OCI-LY3 (cell line): ENCODE measurements around the gene PREP.

Experiments
- H2AFZ ChIP-seq: fragments of 200-600, 300-600 bp; shearing (Covaris generic); 2 replicates; pipeline ENCODE4 v1.6.0; 2014; ENCODE audit warnings: antibody characterized with exemption, low read depth, low read length
- H3K27ac ChIP-seq: fragments of 200-600, 300-600 bp; sonication (generic); 2 replicates; pipeline ENCODE4 v1.5.1; 2014; ENCODE audit warnings: mild to moderate bottlenecking, low read length, moderate library complexity, mixed read lengths
- H3K27me3 ChIP-seq: fragments of 200-600, 300-600 bp; sonication (generic); 2 replicates; pipeline ENCODE4 v1.6.1; 2014; ENCODE audit warnings: low read depth, low read length, mixed read lengths
- H3K36me3 ChIP-seq: fragments of 200-600, 300-600 bp; sonication (generic); replicated peaks from 2 replicates; pipeline ENCODE3; 2014; ENCODE audit warnings: low read depth, low read length, mixed read lengths
- H3K4me1 ChIP-seq: fragments of 300-600, 200-600 bp; sonication (generic); 2 replicates; pipeline ENCODE4 v1.6.1; 2014; ENCODE audit warnings: low read length, mixed read lengths
- H3K4me2 ChIP-seq: fragments of 200-600, 300-600 bp; sonication (generic); 2 replicates; pipeline ENCODE4 v1.6.1; 2014; ENCODE audit warnings: low read length, mixed read lengths
- H3K4me3 ChIP-seq: fragments of 300-600, 200-600 bp; sonication (generic); 2 replicates; pipeline ENCODE4 v1.5.1; 2014; ENCODE audit warnings: antibody characterized with exemption, mild to moderate bottlenecking, low read length, moderate library complexity
- H3K79me2 ChIP-seq: fragments of 300-600, 200-600 bp; shearing (Covaris generic); 2 replicates; pipeline ENCODE4 v1.6.1; 2014; ENCODE audit warnings: mild to moderate bottlenecking, low read length, mixed read lengths
- H3K9ac ChIP-seq: fragments of 300-600, 200-600 bp; shearing (Covaris generic); 2 replicates; pipeline ENCODE4 v1.6.0; 2014; ENCODE audit warnings: mild to moderate bottlenecking, low read length, moderate library complexity
- H3K9me3 ChIP-seq: fragments of 200-600, 300-600 bp; shearing (Covaris generic); 2 replicates; pipeline ENCODE4 v1.6.1; 2014; ENCODE audit warnings: low read length, mixed read lengths; ENCODE audit not compliant: insufficient read depth
- H4K20me1 ChIP-seq: fragments of 200-600, 300-600 bp; sonication (generic); 2 replicates; pipeline ENCODE4 v1.6.1; 2016; ENCODE audit warnings: low read length, mixed read lengths; ENCODE audit not compliant: insufficient read depth
- CTCF ChIP-seq: fragments of 200-600, 300-600 bp; sonication (generic); IDR thresholded peaks from 2 replicates; pipeline ENCODE4 v1.5.1; 2014; ENCODE audit warnings: antibody characterized with exemption, low read length, low read depth
- EZH2phosphoT487 ChIP-seq: fragments of 200-600 bp; shearing (Covaris generic); IDR thresholded peaks from 2 replicates; pipeline ENCODE4 v1.6.1; 2018; ENCODE audit warnings: antibody characterized with exemption, mixed run types, low read depth

The PREP gene

DNA sequence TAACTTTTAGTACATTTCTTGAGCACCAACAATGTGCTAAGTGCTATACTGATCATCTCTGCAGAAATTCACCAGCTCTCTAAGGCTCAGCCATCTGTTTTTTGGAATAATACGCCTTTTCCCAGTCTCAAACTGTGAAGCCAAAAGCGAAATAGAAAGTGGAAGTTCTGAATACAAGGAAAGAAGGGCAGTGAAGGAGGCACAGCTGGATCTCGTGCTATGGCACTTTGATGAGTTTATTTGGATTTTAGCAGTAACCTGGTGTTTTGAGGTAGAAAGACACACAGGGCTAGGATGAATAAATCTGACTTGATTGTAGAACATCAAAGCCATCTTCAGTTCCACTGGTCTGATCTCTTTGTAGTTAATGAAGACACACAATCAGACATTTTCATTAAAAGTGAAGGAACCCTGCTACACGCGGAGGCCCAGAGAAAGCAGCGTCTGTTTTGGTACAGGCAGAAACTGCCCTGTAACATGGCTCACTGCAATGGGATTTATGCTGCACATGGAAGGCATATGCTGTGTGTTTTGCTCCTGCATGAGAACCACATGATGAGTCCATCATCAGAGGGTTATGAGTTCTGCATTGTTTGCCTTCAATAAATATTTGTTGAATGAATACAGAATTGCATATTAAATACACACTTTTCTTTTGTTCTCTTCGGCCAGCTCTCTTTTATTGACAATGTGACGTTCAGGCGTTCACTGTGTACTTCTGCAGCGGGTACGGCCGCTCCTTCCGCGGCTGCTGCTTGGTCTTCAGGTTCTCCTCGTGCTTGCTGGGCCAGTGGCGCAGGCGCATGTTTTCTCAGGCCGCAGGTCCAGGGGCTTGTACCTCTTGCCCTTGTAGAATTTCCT lies 100.9 kb downstream of the PREP start:
- Histone ChIP-seq H4K20me1 (no peaks in the 10 kb centered on the region), H3K27ac (no peak overlapping the region), H3K9ac (no peak overlapping the region), H2AFZ (no peak overlapping the region), H3K9me3 (no peaks in the 10 kb centered on the region), H3K4me1 (no peaks in the 10 kb centered on the region), H3K79me2 (no peaks in the 10 kb centered on the region), H3K4me2 (no peak overlapping the region), H3K27me3 (no peaks in the 10 kb centered on the region), H3K4me3 (no peak overlapping the region), H3K36me3 (no peaks in the 10 kb centered on the region)
- no peak for TF ChIP-seq CTCF
- TF ChIP-seq EZH2phosphoT487: no peak

- H4K20me1 ChIP-seq: no peaks in the 10 kb centered on the region
Observed at GRCh38 chr6:105301072-105301503, 101.8 kb downstream of the PREP start.

DNA sequence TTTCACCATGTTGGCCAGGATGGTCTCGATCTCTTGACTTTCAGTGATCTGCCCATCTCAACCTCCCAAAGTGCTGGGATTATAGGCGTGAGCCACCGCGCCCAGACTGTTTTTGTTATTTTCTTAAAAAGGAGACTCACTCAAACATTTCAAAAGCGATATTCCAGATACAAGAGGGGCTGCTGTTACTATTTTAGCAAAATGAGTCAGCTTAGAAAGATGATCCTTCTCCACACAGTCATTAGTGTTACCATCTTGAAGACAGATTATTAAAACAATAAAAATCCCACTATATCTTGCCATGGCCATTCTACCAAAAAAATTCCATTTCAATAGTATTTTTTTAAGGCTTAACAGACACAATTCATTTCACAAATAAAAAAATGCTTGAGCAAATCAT lies 102.8 kb downstream of the PREP start:
- Histone ChIP-seq H3K4me3 (no peak overlapping the region), H3K79me2 (no peaks in the 10 kb centered on the region), H3K9me3 (no peaks in the 10 kb centered on the region), H3K4me1 (no peaks in the 10 kb centered on the region), H2AFZ (no peak overlapping the region), H3K27ac (no peak overlapping the region), H3K4me2 (no peak overlapping the region), H3K27me3 (no peaks in the 10 kb centered on the region), H3K36me3 (no peaks in the 10 kb centered on the region), H3K9ac (no peak overlapping the region), H4K20me1 (no peaks in the 10 kb centered on the region)
- TF ChIP-seq EZH2phosphoT487 (no peak), CTCF (no peak)

More at GRCh38 chr6:105301072-105301503, 101.8 kb downstream of the PREP start:
- no peak for TF ChIP-seq CTCF
- no peak for TF ChIP-seq EZH2phosphoT487
- Histone ChIP-seq H3K9ac (no peak overlapping the region), H3K27ac (no peak overlapping the region), H3K79me2 (no peaks in the 10 kb centered on the region), H3K9me3 (no peaks in the 10 kb centered on the region), H2AFZ (no peak overlapping the region), H3K4me2 (no peak overlapping the region), H3K36me3 (no peaks in the 10 kb centered on the region), H3K4me1 (no peaks in the 10 kb centered on the region), H3K27me3 (no peaks in the 10 kb centered on the region), H3K4me3 (no peak overlapping the region)

- TF ChIP-seq EZH2phosphoT487 (no peak), CTCF (no peak)
- H3K36me3 ChIP-seq: no peaks in the 10 kb centered on the region
- no peak overlapping the region for H3K4me3 ChIP-seq
- no peaks in the 10 kb centered on the region for H3K4me1 ChIP-seq
- H3K4me2 ChIP-seq: no peak overlapping the region
- H3K27me3 ChIP-seq: no peaks in the 10 kb centered on the region
- no peaks in the 10 kb centered on the region for H3K79me2 ChIP-seq
- no peak overlapping the region for H3K9ac ChIP-seq
- no peaks in the 10 kb centered on the region for H4K20me1 ChIP-seq
- H3K9me3 ChIP-seq: no peaks in the 10 kb centered on the region
- H2AFZ ChIP-seq: no peak overlapping the region
- H3K27ac ChIP-seq: no peak overlapping the region
Observed at GRCh38 chr6:105294129-105294528, 108.8 kb downstream of the PREP start.
